ENCODE results near the gene ENOX1. TPM values are rescaled to one million over a fixed set of nuclear protein-coding genes. Genes with fewer than 3 reads are reported as not detected.

Gene ENOX1
- polyA plus RNA-seq, 2 of the 4 experiments (the other 2 are of a cell fraction): 0.28 to 0.41 TPM

GRCh38 chr13:43770871-43771270, 15.9 kb downstream of the ENOX1 start:
- no peak overlapping the region for H3K4me2 ChIP-seq
- H3K4me3 ChIP-seq: no peak overlapping the region
- H3K27ac ChIP-seq: no peak overlapping the region
- no peak for ATAC-seq
- CTCF ChIA-PET: interaction anchor here (1.6 kb wide), 1 partner anchor 19 kb away, joined by 4 read pairs; no protein-coding TSS in a partner anchor
- no peaks in the 10 kb centered on the region for H3K4me1 ChIP-seq
- TF ChIP-seq CTCF (IDR thresholded peaks at IDR 0.05) (no peak), RCOR1 (IDR thresholded peaks at IDR 0.05; ENCODE audit: low read depth, low read length) (no peak), HDAC2 (IDR thresholded peaks at IDR 0.05) (no peak), MAZ (IDR thresholded peaks at IDR 0.05; ENCODE audit: borderline replicate concordance, low read depth, low read length) (no peak), FOSB (CRISPR knock-in tag; IDR thresholded peaks at IDR 0.05) (no peak), HEYL (CRISPR knock-in tag; IDR thresholded peaks at IDR 0.05) (no peak), FOXS1 (CRISPR knock-in tag; IDR thresholded peaks at IDR 0.05) (no peak), PHF8 (IDR thresholded peaks at IDR 0.05; ENCODE audit: borderline replicate concordance, low read depth) (no peak), BHLHE40 (IDR thresholded peaks at IDR 0.05; ENCODE audit: low read depth, low read length) (no peak), HMGXB4 (CRISPR knock-in tag; IDR thresholded peaks at IDR 0.05; ENCODE audit: borderline replicate concordance) (no peak), JUN (IDR thresholded peaks at IDR 0.05) (no peak), MAX (IDR thresholded peaks at IDR 0.05) (no peak), CBX2 (IDR thresholded peaks at IDR 0.05; ENCODE audit: borderline replicate concordance, low read depth) (no peak), RNF2 (IDR thresholded peaks at IDR 0.05; ENCODE audit: borderline replicate concordance, low read depth) (no peak), RAD21 (conservative IDR thresholded peaks at IDR 0.05 in 1 of 2, IDR thresholded peaks at IDR 0.05 in 1 of 2) (no peak), ELK1 (IDR thresholded peaks at IDR 0.05; ENCODE audit: low read depth, low read length) (no peak), GATA3 (IDR thresholded peaks at IDR 0.05; ENCODE audit: borderline replicate concordance) (no peak), POLR2A (IDR thresholded peaks at IDR 0.05; ENCODE audit: low read length) (no peak)
- TF ChIP-seq, protein P1, sequence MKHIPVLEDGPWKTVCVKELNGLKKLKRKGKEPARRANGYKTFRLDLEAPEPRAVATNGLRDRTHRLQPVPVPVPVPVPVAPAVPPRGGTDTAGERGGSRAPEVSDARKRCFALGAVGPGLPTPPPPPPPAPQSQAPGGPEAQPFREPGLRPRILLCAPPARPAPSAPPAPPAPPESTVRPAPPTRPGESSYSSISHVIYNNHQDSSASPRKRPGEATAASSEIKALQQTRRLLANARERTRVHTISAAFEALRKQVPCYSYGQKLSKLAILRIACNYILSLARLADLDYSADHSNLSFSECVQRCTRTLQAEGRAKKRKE (CRISPR knock-in tag; IDR thresholded peaks at IDR 0.05; ENCODE audit: low read depth): no peak
- POLR2A ChIA-PET: no interaction called here
- DNase-seq (ENCODE audit: low read depth in 1 of 2, low spot score in 1 of 2): no peak
- WGBS (ENCODE audit: missing lambda C conversion rate): 59% methylated on average over 3 of the region's 3 CpGs
- no peaks in the 10 kb centered on the region for H3K9me3 ChIP-seq
- no peak for FAIRE-seq

DNA sequence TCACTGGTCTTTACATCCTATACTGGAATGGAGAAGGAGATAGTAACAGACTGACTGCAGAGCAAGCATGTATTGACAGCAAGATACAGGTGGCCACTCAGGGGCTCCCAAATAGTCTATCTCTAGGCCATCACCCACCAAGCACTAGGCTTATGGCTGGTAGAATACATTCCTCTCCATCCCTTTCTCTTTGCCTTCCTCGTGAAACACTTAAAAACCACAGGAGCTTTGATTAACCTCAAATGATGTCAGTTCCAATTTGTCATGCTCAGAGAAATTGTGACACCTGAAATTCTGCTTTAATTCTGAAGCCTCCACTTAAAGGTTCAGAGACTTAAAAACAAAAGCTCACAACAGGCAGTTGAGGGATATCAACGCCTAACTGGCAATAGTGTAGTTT, 17.2 kb downstream of the ENOX1 start:
- ChIA-PET POLR2A (no interaction called here), CTCF (interaction anchor here (2.0 kb wide), 1 partner anchor 17 kb away, joined by 5 read pairs; the partner anchor contains the start of gene ENOX1)
- no peak overlapping the region for H3K27ac ChIP-seq
- TF ChIP-seq NPAS2 (CRISPR knock-in tag; IDR thresholded peaks at IDR 0.05; ENCODE audit: borderline replicate concordance): no peak
- TF ChIP-seq CHD2 (IDR thresholded peaks at IDR 0.05; ENCODE audit: low read length, partially characterized antibody): no peak
- no peak for TF ChIP-seq BHLHE40 (IDR thresholded peaks at IDR 0.05; ENCODE audit: low read depth, low read length)
- TF ChIP-seq ZC3H11A (IDR thresholded peaks at IDR 0.05): no peak
- TF ChIP-seq HOXB13 (CRISPR knock-in tag; IDR thresholded peaks at IDR 0.05; ENCODE audit: low read depth): no peak
- no peak for TF ChIP-seq EP300 (IDR thresholded peaks at IDR 0.05)
- TF ChIP-seq ESRRA (IDR thresholded peaks at IDR 0.05; ENCODE audit: borderline replicate concordance, low read length): no peak
- no peak for TF ChIP-seq POLR2AphosphoS2 (conservative IDR thresholded peaks at IDR 0.05; ENCODE audit: low read length)
- TF ChIP-seq RAD21 (conservative IDR thresholded peaks at IDR 0.05 in 1 of 2, IDR thresholded peaks at IDR 0.05 in 1 of 2): no peak
- TF ChIP-seq MAZ (IDR thresholded peaks at IDR 0.05; ENCODE audit: borderline replicate concordance, low read depth, low read length): no peak
- ATAC-seq (no peak), FAIRE-seq (no peak), DNase-seq (ENCODE audit: low read depth in 1 of 2, low spot score in 1 of 2) (no peak)
- no peak overlapping the region for H3K4me2 ChIP-seq
- WGBS (ENCODE audit: missing lambda C conversion rate): 53% methylated on average over 2 of the region's 2 CpGs
- no peak overlapping the region for H3K4me3 ChIP-seq
- H3K9me3 ChIP-seq: no peaks in the 10 kb centered on the region
- no peaks in the 10 kb centered on the region for H3K4me1 ChIP-seq
